ENCODE measurements around the gene REEP3.

The REEP3 gene

GRCh38 chr10:63630085-63630930 is 109.1 kb downstream of the REEP3 start:
- H3K9ac ChIP-seq, result peak overlapping the region; percentile 85
- no peaks in the 10 kb centered on the region for H3K27me3 ChIP-seq
- peaks cover 61% of the 10 kb centered on the region for H3K4me1 ChIP-seq
- H3K36me3 ChIP-seq, result no peaks in the 10 kb centered on the region
- TF ChIP-seq Cebpa-rat (IDR thresholded peaks at IDR 0.05), result no peak
- no peaks in the 10 kb centered on the region for H3K9me3 ChIP-seq
- peak overlapping the region; percentile 91 for H3K27ac ChIP-seq
- H3K4me3 ChIP-seq, result peak overlapping the region; percentile 71
- H3K4me2 ChIP-seq, result peak overlapping the region; percentile 87
- H4K20me1 ChIP-seq, result no peaks in the 10 kb centered on the region

GRCh38 chr10:63630931-63631680 is 109.9 kb downstream of the REEP3 start:
- no peaks in the 10 kb centered on the region for H4K20me1 ChIP-seq
- H3K4me1 ChIP-seq, result peaks cover 61% of the 10 kb centered on the region
- peak overlapping the region; percentile 87 for H3K4me2 ChIP-seq
- no peaks in the 10 kb centered on the region for H3K9me3 ChIP-seq
- no peaks in the 10 kb centered on the region for H3K27me3 ChIP-seq
- H3K4me3 ChIP-seq, result peak overlapping the region; percentile 71
- H3K27ac ChIP-seq, result peak overlapping the region; percentile 81
- peak overlapping the region; percentile 85 for H3K9ac ChIP-seq
- no peaks in the 10 kb centered on the region for H3K36me3 ChIP-seq
- TF ChIP-seq Cebpa-rat (IDR thresholded peaks at IDR 0.05), result no peak

GRCh38 chr10:63631991-63632390 is 110.8 kb downstream of the REEP3 start:
- TF ChIP-seq Cebpa-rat (IDR thresholded peaks at IDR 0.05), result no peak
- no peaks in the 10 kb centered on the region for H3K27me3 ChIP-seq
- H4K20me1 ChIP-seq, result no peaks in the 10 kb centered on the region
- no peaks in the 10 kb centered on the region for H3K36me3 ChIP-seq
- no peak overlapping the region for H3K4me3 ChIP-seq
- H3K4me2 ChIP-seq, result peak overlapping the region; percentile 87
- no peak overlapping the region for H3K9ac ChIP-seq
- H3K27ac ChIP-seq, result no peak overlapping the region
- no peaks in the 10 kb centered on the region for H3K9me3 ChIP-seq
- peaks cover 57% of the 10 kb centered on the region for H3K4me1 ChIP-seq

GRCh38 chr10:63633677-63634487 is 112.7 kb downstream of the REEP3 start:
- no peak overlapping the region for H3K27ac ChIP-seq
- H3K4me3 ChIP-seq, result no peak overlapping the region
- H4K20me1 ChIP-seq, result no peaks in the 10 kb centered on the region
- H3K36me3 ChIP-seq, result no peaks in the 10 kb centered on the region
- peak overlapping the region; percentile 59 for H3K4me2 ChIP-seq
- no peak overlapping the region for H3K9ac ChIP-seq
- H3K27me3 ChIP-seq, result no peaks in the 10 kb centered on the region
- TF ChIP-seq Cebpa-rat (IDR thresholded peaks at IDR 0.05), result no peak
- peaks cover 38% of the 10 kb centered on the region for H3K4me1 ChIP-seq
- H3K9me3 ChIP-seq, result no peaks in the 10 kb centered on the region

GRCh38 chr10:63634488-63635065 is 113.4 kb downstream of the REEP3 start:
- Histone ChIP-seq H3K36me3 (no peaks in the 10 kb centered on the region), H3K9me3 (no peaks in the 10 kb centered on the region), H3K4me1 (peaks cover 35% of the 10 kb centered on the region), H3K4me2 (peak overlapping the region; percentile 59), H3K4me3 (no peak overlapping the region), H3K27ac (no peak overlapping the region), H3K9ac (no peak overlapping the region; the same call in 1 of the 2 replicates), H4K20me1 (no peaks in the 10 kb centered on the region), H3K27me3 (no peaks in the 10 kb centered on the region)
- TF ChIP-seq Cebpa-rat (IDR thresholded peaks at IDR 0.05), result no peak

GRCh38 chr10:63636812-63637211 is 115.6 kb downstream of the REEP3 start:
- Histone ChIP-seq H3K4me2 (no peak overlapping the region), H3K4me3 (no peak overlapping the region), H3K27me3 (no peaks in the 10 kb centered on the region), H3K27ac (no peak overlapping the region), H3K9me3 (no peaks in the 10 kb centered on the region), H3K4me1 (peaks cover 25% of the 10 kb centered on the region), H4K20me1 (no peaks in the 10 kb centered on the region), H3K36me3 (no peaks in the 10 kb centered on the region), H3K9ac (no peak overlapping the region)
- TF ChIP-seq Cebpa-rat (IDR thresholded peaks at IDR 0.05), result no peak

GRCh38 chr10:63637901-63638327 is 116.7 kb downstream of the REEP3 start:
- TF ChIP-seq Cebpa-rat (IDR thresholded peaks at IDR 0.05), result no peak
- no peak overlapping the region for H3K4me2 ChIP-seq
- H3K27ac ChIP-seq, result no peak overlapping the region
- H3K4me3 ChIP-seq, result no peak overlapping the region
- H3K27me3 ChIP-seq, result no peaks in the 10 kb centered on the region
- H3K9ac ChIP-seq, result no peak overlapping the region
- 0 out of 2 replicates have a peak, but pooled peaks cover 4% of the 10 kb centered on the region for H3K9me3 ChIP-seq
- H3K4me1 ChIP-seq, result peaks cover 18% of the 10 kb centered on the region
- H4K20me1 ChIP-seq, result no peaks in the 10 kb centered on the region
- no peaks in the 10 kb centered on the region for H3K36me3 ChIP-seq

GRCh38 chr10:63641366-63641765 is 120.2 kb downstream of the REEP3 start:
- Histone ChIP-seq H3K27me3 (no peaks in the 10 kb centered on the region), H3K36me3 (no peaks in the 10 kb centered on the region), H3K9me3 (peaks cover 8% of the 10 kb centered on the region; the same call in 1 of the 2 replicates), H4K20me1 (no peaks in the 10 kb centered on the region), H3K9ac (no peak overlapping the region), H3K4me3 (no peak overlapping the region), H3K4me1 (peaks cover 27% of the 10 kb centered on the region), H3K27ac (no peak overlapping the region), H3K4me2 (no peak overlapping the region)
- no peak for TF ChIP-seq Cebpa-rat (IDR thresholded peaks at IDR 0.05)

GRCh38 chr10:63641799-63642198 is 120.6 kb downstream of the REEP3 start:
- H3K4me2 ChIP-seq, result no peak overlapping the region
- no peaks in the 10 kb centered on the region for H3K27me3 ChIP-seq
- H3K4me1 ChIP-seq, result peaks cover 32% of the 10 kb centered on the region
- peaks cover 8% of the 10 kb centered on the region; the same call in 1 of the 2 replicates for H3K9me3 ChIP-seq
- H4K20me1 ChIP-seq, result no peaks in the 10 kb centered on the region
- no peaks in the 10 kb centered on the region for H3K36me3 ChIP-seq
- TF ChIP-seq Cebpa-rat (IDR thresholded peaks at IDR 0.05), result no peak
- no peak overlapping the region for H3K27ac ChIP-seq
- no peak overlapping the region for H3K4me3 ChIP-seq
- no peak overlapping the region for H3K9ac ChIP-seq

Measured in BLaER1 (cell line).